Measurements from ENCODE around the gene MMEL1. TPM values are rescaled to one million over a fixed set of nuclear protein-coding genes. Genes with fewer than 3 reads are reported as not detected.
"Not testable (repeated sequence)": the region's sequence is repeated elsewhere in the genome, so short reads cannot be mapped to it uniquely, and the experiment has no call there.

Gene MMEL1, protein sequence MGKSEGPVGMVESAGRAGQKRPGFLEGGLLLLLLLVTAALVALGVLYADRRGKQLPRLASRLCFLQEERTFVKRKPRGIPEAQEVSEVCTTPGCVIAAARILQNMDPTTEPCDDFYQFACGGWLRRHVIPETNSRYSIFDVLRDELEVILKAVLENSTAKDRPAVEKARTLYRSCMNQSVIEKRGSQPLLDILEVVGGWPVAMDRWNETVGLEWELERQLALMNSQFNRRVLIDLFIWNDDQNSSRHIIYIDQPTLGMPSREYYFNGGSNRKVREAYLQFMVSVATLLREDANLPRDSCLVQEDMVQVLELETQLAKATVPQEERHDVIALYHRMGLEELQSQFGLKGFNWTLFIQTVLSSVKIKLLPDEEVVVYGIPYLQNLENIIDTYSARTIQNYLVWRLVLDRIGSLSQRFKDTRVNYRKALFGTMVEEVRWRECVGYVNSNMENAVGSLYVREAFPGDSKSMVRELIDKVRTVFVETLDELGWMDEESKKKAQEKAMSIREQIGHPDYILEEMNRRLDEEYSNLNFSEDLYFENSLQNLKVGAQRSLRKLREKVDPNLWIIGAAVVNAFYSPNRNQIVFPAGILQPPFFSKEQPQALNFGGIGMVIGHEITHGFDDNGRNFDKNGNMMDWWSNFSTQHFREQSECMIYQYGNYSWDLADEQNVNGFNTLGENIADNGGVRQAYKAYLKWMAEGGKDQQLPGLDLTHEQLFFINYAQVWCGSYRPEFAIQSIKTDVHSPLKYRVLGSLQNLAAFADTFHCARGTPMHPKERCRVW
- polyA plus RNA-seq (ENCODE audit: insufficient read length), result 0.39 TPM

DNA sequence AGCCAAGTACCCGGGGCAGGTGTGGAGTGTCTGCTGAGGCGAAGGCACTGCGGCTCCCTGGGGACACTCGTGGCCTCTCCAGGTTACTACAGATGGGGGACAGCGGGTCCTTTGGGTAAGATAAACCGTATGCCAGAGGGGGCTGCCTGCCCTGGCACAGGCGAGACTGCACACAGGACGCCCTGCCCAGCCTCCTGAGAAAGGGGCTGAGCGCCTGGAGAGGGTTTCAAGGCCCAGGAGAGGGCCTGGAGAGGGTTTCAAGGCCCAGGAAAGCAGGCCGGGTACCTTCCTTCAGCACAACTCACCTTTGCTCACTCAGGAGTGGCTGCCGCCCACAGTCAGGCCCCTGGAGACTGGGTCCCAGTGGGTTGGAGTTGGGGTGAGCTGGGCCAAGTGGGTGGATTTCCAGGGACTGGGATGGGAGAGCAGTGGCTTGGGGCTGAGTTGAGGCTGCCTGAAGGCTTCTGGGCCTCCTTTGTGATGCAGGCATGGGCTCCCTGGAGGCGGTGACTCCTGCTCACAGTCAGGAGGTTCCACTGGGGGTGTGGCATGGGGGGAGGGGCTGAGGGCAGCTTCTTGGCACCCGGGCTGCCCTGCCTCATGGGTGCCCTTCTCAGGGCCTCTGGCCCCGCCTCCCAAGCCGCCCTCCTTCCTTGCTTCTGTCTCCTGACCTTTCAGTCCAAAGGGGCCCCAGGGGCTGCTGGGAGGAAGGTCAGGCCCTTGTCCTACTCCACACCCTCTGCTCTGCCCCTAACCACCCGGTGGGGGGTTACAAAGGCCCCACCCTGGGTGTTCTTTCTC lies at the start of gene MMEL1:
Gene MMEL1 (minus strand): TSS at position 456 of the 801 bp plus-strand sequence. CDS start 3,532 bp downstream, outside the sequence.
- no peak for DNase-seq (ENCODE audit: low read depth)

DNA sequence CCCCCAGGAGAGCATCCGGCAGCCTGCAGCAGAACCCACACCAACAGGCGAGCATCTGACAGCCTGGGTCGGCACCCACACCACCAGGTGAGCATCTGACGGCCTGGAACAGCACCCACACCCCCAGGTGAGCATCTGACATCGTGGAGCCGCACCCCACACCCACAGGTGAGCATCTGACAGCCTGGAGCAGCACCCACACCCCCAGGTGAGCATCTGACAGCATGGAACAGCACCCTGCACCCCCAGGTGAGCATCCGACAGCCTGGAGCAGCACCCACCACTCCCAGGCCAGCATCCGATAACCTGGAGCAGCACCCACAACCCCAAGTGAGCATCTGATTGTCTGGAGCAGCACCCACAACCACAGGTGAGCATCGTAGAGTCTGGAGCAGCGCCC lies 43.9 kb upstream of the MMEL1 start:
- not testable (repeated sequence) for DNase-seq (ENCODE audit: low read depth)

GRCh38 chr1:2671656-2672055 lies 38.8 kb upstream of the MMEL1 start:
- DNase-seq (ENCODE audit: low read depth), result not testable (repeated sequence)

- not testable (repeated sequence) for DNase-seq (ENCODE audit: low read depth)
Observed at GRCh38 chr1:2659806-2660205, 27.0 kb upstream of the MMEL1 start.

DNA sequence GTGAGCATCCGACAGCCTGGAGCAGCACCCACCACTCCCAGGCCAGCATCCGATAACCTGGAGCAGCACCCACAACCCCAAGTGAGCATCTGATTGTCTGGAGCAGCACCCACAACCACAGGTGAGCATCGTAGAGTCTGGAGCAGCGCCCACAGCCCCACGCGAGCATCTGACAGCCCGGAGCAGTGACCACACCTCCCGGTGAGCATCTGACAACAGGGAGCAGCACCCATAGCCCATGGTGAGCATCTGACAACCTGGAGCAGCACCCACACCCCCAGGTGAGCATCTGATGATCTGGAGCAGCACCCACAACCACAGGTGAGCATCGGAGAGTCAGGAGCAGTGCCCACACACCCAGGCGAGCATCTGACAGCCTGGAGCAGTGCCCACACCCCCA lies 25.1 kb upstream of the MMEL1 start:
- DNase-seq (ENCODE audit: low read depth), result not testable (repeated sequence)

GRCh38 chr1:2657124-2657523 lies 24.3 kb upstream of the MMEL1 start:
- DNase-seq (ENCODE audit: low read depth), result not testable (repeated sequence)

DNA sequence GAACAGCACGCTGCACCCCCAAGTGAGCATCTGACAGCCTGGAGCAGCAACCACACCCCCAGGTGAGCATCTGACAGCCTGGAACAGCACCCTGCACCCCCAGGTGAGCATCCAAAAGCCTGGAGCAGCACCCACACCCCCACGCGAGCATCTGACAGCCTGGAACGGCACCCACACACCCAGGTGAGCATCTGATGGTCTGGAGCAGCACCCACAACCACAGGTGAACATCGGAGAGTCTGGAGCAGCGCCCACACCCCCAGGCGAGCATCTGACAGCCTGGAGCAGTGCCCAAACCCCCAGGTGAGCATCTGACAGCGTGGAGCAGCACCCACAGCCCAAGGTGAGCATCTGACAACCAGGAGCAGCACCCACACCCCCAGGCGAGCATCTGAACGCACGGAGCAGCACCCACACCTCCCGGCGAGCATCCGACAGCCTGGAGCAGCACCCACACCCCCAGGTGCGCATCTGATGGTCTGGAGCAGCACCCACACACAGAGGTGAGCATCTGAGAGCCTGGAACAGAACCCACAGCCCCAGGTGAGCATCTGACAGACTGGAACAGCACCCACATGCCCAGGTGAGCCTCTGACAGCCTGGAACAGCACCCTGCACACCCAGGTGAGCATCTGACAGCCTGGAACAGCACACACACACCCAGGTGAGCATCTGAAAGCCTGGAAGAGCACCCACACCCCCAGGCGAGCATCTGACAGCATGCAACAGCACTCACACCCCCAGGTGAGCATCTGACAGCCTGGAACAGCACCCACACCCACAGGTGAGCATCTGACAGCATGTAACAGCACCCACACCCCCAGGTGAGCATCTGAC lies 23.0 kb upstream of the MMEL1 start:
- DNase-seq (ENCODE audit: low read depth), result not testable (repeated sequence)

- not testable (repeated sequence) for DNase-seq (ENCODE audit: low read depth)
Observed at GRCh38 chr1:2654443-2654948, 21.7 kb upstream of the MMEL1 start.

GRCh38 chr1:2653741-2654442 lies 21.1 kb upstream of the MMEL1 start:
- not testable (repeated sequence) for DNase-seq (ENCODE audit: low read depth)

DNA sequence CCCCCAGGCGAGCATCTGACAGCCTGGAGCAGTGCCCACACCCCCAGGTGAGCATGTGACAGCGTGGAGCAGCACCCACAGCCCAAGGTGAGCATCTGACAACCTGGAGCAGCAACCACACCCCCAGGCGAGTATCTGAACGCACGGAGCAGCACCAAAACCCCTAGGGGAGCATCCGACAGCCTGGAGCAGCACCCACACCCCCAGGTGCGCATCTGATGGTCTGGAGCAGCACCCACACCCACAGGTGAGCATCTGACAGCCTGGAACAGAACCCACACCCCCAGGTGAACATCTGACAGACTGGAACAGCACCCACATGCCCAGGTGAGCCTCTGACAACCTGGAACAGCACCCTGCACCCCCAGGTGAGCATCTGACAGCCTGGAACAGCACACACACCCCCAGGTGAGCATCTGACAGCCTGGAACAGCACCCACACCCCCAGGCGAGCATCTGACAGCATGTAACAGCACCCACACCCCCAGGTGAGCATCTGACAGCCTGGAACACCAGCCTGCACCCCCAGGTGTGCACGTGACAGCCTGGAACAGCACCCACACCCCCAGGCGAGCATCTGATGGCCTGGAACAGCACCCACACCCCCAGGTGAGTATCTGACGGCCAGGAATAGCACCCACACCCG lies 20.2 kb upstream of the MMEL1 start:
- not testable (repeated sequence) for DNase-seq (ENCODE audit: low read depth)

DNA sequence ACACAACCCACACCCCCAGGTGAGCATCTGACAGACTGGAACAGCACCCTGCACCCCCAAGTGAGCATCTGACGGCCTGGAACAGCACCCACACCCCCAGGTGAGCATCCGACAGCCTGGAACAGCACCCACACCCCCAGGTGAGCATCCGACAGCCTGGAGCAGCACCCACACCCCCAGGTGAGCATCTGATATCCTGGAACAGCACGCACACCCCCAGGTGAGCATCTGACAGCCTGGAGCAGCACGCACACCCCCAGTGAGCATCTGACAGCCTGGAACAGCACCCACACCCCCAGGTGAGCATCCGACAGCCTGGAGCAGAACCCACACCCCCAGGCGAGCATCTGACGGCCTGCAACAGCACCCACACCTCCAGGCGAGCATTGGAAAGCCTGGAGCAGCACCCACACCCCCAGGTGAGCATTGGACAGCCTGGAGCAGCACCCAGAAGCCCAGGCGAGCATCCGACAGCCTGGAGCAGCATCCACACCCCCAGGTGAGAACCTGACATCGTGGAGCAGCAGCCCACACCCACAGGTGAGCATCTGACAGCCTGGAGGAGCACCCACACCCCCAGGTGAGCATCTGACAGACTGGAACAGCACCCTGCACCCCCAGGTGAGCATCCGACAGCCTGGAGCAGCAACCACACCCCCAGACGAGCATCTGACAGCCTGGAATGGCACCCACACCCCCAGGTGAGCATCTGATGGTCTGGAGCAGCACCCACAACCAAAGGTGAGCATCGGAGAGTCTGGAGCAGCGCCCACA lies 19.5 kb upstream of the MMEL1 start:
- not testable (repeated sequence) for DNase-seq (ENCODE audit: low read depth)

DNA sequence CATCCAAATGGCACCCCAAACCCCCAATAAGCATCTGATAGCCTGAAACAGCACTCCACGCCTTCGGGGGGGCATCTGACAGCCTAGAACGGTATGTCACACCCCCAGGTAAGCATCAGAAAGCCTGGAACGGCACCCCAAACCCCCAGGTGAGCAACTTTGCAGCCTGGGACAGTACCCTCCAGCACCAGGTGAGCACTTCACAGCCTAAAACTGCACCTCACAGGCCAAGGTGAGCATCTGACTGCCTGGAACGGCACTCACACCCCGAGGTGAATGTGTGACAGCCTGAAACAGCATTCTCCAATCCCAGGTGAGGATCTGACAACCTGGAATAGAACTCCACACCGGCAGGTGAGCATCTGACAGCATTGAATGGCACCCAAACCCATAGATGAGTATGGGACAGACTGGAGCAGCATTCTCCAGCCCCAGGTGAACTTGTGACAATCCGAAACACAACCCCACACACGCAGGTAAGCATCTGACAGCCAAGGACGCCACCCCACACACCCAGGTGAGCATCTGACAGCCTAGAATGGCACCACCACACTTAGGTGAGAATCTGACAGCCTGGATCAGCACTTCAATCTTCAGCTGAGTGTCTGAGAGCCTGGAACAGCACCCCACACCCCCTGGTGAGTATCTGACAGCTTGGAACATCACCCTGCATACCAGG lies 18.3 kb upstream of the MMEL1 start:
- no peak for DNase-seq (ENCODE audit: low read depth)

DNA sequence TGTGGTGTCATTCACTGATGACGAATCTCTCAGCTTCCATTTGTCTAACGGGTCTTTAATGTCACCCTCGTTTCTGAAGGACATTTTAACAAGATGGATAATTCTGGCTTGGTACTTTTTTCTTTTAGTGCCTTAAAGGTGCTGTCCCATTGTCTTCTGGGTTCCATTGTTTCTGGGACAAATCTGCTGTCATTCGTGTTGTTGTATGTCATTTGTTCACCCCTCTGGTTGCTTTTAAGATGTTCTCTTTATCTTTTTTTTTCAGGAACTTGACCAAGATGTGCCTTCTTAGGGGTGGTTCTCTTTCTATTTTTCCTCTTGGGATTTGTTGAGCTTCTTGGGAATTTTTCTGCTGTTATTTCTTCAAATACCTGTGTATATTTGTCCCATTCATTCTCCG lies 14.0 kb upstream of the MMEL1 start:
- DNase-seq (ENCODE audit: low read depth), result no peak

- DNase-seq (ENCODE audit: low read depth), result no peak
Observed at GRCh38 chr1:2645776-2646175, 13.0 kb upstream of the MMEL1 start.

DNA sequence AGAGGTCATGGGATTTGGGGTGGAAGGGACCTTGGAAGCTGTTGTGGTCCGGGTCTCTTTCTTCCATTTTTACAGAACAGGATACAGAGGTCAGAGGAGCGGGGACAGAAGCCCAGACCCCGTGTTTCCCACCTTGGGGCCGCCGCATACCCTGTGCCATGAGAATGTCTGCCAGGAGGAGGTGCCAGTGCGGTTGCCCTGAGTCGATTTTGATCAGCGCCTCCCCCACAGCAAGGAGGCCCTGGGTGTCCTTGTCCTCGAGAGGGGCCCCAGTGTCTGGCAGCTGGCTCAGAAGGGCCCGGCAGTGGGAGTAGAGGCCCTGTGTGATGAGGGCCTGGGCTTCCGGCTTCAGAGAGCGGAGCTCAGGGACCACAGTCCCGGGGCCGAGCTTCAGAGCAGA lies 12.3 kb upstream of the MMEL1 start:
- DNase-seq (ENCODE audit: low read depth), result no peak

GRCh38 chr1:2644591-2645101 lies 11.8 kb upstream of the MMEL1 start:
- no peak for DNase-seq (ENCODE audit: low read depth)

GRCh38 chr1:2644171-2644570 lies 11.4 kb upstream of the MMEL1 start:
- no peak for DNase-seq (ENCODE audit: low read depth)

Data from forelimb muscle (tissue), 1 donor.